ENCODE data around the gene GGT6. TPM values are rescaled to one million over a fixed set of nuclear protein-coding genes. Genes with fewer than 3 reads are reported as not detected.

Gene GGT6
- polyA plus RNA-seq, 1 of the 3 experiments (the other 2 are of a cell fraction): not detected

DNA sequence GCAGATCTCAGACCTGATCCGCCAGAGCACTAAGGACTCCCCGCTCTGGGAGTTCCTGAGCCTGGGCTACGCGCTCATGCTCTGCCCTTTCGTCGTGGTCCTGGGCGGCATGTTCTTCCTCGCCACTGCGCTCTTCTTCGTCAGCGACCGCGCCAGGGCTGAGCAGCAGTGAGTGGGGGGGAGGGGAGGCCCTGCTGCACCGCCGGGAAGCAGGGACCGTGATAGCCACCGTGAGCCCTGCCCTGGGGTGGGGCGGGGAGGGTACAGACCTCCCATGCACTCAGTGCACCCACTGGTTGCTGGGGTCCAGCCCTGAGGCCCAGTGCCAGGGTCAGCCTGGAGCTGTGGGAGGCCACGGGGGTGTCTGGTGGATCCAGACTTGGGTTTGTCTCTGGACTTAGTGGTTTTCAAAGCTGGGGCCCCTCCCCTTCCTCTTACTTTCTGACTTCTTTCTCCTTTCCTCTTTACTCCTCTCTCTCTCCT lies 24.1 kb downstream of the GGT6 start:
- no peaks in the 10 kb centered on the region for H3K79me2 ChIP-seq (ENCODE audit: insufficient read depth)
- no peak overlapping the region for H3K4me3 ChIP-seq (ENCODE audit: low read depth in 2 of 2, low read length in 1 of 2)
- H3K9me3 ChIP-seq: no peaks in the 10 kb centered on the region
- H3K36me3 ChIP-seq (replicated peaks in 1 of 2; ENCODE audit: control insufficient read depth in 1 of 2, insufficient read depth in 2 of 2, low read length in 1 of 2): peaks cover 3 to 33% of the 10 kb centered on the region in 2 experiments
- H3K27ac ChIP-seq (ENCODE audit: low read depth in 2 of 2, low read length in 1 of 2): no peak overlapping the region
- no peak overlapping the region for H3K4me2 ChIP-seq
- no peaks in the 10 kb centered on the region for H3K27me3 ChIP-seq (ENCODE audit: insufficient read depth)
- H3F3A ChIP-seq (replicated peaks; ENCODE audit: insufficient read depth): no peaks in the 10 kb centered on the region
- no peak overlapping the region for H3K9ac ChIP-seq
- CTCF ChIA-PET: interaction anchor here (2.2 kb wide), 1 partner anchor 14 kb away, joined by 11 read pairs; no protein-coding TSS in a partner anchor
- 89% methylated on average over 19 of the region's 19 CpGs for WGBS (ENCODE audit: low lambda C conversion rate)
- POLR2A ChIA-PET: interaction anchor here (1.1 kb wide), 1 partner anchor 18 kb away, joined by 3 read pairs; no protein-coding TSS in a partner anchor
- H3K9me2 ChIP-seq: no peaks in the 10 kb centered on the region
- TF ChIP-seq MAX (IDR thresholded peaks at IDR 0.05; ENCODE audit: low read depth): no peak
- TF ChIP-seq SMC3 (IDR thresholded peaks at IDR 0.05; ENCODE audit: low read depth, low read length): no peak
- no peak for TF ChIP-seq ZBTB33 (IDR thresholded peaks at IDR 0.05; ENCODE audit: borderline replicate concordance, low read depth)
- TF ChIP-seq JUND (IDR thresholded peaks at IDR 0.05): no peak
- TF ChIP-seq POLR2AphosphoS5 (IDR thresholded peaks at IDR 0.05; ENCODE audit: low read depth, low read length): 0 out of 2 replicates have a peak, but pooled peaks have one; percentile 22
- TF ChIP-seq FOXJ3 (CRISPR knock-in tag; IDR thresholded peaks at IDR 0.05): no peak
- no peak overlapping the region for H2AFZ ChIP-seq (ENCODE audit: low read depth)
- H4K20me1 ChIP-seq (ENCODE audit: insufficient read depth): no peaks in the 10 kb centered on the region
- no peak for DNase-seq
- H3K4me1 ChIP-seq (ENCODE audit: control insufficient read depth in 1 of 2, insufficient read depth in 2 of 2, low read depth in 1 of 2, low read length in 1 of 2): peaks cover 0 to 31% of the 10 kb centered on the region in 2 experiments; a peak in 1 of 4 replicates

DNA sequence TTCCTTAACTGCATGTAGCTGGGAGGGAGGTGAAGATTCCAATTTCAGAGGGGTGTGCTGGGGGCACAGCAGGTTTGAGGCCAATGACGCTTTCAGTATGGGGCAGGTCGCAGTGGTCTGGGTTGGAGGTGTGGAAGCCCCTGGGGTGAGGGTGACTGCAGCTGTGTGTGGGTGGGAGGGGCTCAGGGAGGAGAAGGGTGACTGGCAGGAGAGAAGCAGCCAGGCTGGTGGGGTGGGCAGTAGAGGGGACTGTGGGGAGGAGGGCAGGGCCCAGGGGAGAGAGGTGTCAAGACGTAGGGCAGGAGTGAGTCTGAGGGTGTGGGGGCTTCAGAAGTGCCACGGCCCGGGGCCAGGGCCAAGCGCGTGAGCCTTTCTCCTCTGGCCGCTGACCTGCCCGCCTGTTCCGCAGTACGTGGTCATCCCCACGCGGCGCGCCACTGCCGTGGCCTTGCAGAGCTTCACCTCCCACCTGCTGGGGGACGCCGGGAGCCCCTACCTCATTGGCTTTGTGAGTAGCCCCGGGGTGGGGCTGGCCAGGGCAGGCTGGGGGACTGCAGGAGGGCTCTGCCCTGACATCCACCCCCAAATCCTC lies 24.6 kb downstream of the GGT6 start:
- Histone ChIP-seq H3K9me3 (no peaks in the 10 kb centered on the region), H3K79me2 (ENCODE audit: insufficient read depth) (no peaks in the 10 kb centered on the region), H2AFZ (ENCODE audit: low read depth) (no peak overlapping the region), H3K36me3 (replicated peaks in 1 of 2; ENCODE audit: control insufficient read depth in 1 of 2, insufficient read depth in 2 of 2, low read length in 1 of 2) (peaks cover 3 to 29% of the 10 kb centered on the region in 2 experiments), H3K27me3 (ENCODE audit: insufficient read depth) (no peaks in the 10 kb centered on the region), H3K9ac (no peak overlapping the region), H3F3A (replicated peaks; ENCODE audit: insufficient read depth) (no peaks in the 10 kb centered on the region), H3K4me2 (no peak overlapping the region), H3K9me2 (no peaks in the 10 kb centered on the region), H3K27ac (ENCODE audit: low read depth in 2 of 2, low read length in 1 of 2) (no peak overlapping the region), H3K4me3 (ENCODE audit: low read depth in 2 of 2, low read length in 1 of 2) (no peak overlapping the region), H3K4me1 (ENCODE audit: control insufficient read depth in 1 of 2, insufficient read depth in 2 of 2, low read depth in 1 of 2, low read length in 1 of 2) (peaks cover 0 to 31% of the 10 kb centered on the region in 2 experiments; a peak in 1 of 4 replicates), H4K20me1 (ENCODE audit: insufficient read depth) (no peaks in the 10 kb centered on the region)
- no peak for TF ChIP-seq SIN3A (IDR thresholded peaks at IDR 0.05; ENCODE audit: borderline replicate concordance, low read depth, low read length)
- no peak for TF ChIP-seq YY1 (IDR thresholded peaks at IDR 0.05; ENCODE audit: low read depth)
- no peak for TF ChIP-seq SMC3 (IDR thresholded peaks at IDR 0.05; ENCODE audit: low read depth, low read length)
- no peak for TF ChIP-seq FOXJ3 (CRISPR knock-in tag; IDR thresholded peaks at IDR 0.05)
- no peak for TF ChIP-seq USF2 (IDR thresholded peaks at IDR 0.05; ENCODE audit: borderline replicate concordance, low read depth, low read length)
- POLR2A ChIA-PET: interaction anchor here (1.1 kb wide), 1 partner anchor 19 kb away, joined by 3 read pairs; no protein-coding TSS in a partner anchor
- CTCF ChIA-PET: interaction anchor here (1.0 to 1.9 kb wide), 2 partner anchors 31 to 115 kb away, joined by 3 to 6 read pairs; no protein-coding TSS in a partner anchor
- WGBS (ENCODE audit: low lambda C conversion rate): 93% methylated on average over 3 of the region's 19 CpGs
- DNase-seq: no peak

All from SK-N-SH (cell line).